ENCODE measurements around the gene SYN1.

The SYN1 gene

GRCh38 chrX:47540754-47541538 lies 78.7 kb downstream of the SYN1 start:
- in situ Hi-C loops (cut with HindIII; ENCODE audit: low sequenced_read_pairs): no loop called here

DNA sequence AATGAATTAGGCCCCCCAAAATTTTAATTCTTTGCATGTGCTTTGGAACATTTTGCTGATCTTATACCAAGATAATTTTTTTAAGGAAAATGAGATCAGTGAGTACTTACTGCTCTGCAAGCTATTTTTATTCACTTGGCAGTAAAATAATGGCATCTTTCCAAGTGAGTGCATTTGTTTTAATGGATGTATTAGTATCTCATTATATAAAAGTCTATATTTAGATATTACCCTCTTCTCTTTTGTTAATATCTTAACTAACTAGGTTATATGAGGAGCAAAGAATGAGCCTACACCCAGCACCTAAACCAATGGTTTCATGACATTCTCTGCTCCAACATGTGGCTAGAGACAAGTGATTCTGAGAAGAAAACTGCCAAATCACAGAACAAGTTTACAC lies 79.8 kb downstream of the SYN1 start:
- in situ Hi-C loops (cut with HindIII; ENCODE audit: low sequenced_read_pairs): no loop called here

DNA sequence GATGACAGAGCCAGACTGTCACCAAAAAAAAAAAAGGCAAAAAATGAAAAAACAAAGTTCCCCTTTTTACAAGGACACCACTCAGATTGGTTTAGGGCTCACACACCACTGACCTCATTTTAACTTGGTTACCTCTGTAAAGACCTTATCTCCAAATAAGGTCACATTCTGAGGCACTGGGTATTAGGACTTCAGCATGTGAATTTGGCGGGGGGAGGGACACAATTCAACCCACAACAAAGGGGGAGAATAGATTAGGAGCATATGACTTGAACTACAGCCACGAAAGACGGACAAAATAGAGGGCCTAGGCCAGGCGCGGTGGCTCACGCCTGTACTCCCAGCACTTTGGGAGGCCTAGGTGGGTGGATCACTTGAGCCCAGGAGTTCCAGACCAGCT lies 89.6 kb downstream of the SYN1 start:
- in situ Hi-C loops (cut with HindIII; ENCODE audit: low sequenced_read_pairs): no loop called here

DNA sequence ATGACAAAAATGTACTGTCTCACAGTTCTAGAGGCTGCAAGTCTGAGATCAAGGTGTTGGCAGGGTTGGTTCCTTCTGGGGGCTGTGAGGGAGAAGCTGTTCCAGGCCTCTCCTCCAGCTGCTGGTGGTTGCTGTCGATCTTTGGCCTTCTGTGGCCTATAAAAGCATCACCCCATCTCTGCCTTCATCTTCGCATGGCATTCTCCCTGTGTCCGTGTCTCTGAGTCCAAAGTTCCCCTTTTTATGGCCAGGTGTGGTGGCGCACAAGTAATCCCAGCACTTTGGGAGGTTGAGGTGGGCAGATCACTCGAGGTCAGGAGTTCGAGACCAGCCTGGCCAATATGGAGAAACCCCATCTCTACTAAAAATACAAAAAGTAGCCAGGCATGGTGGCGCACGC lies 90.1 kb downstream of the SYN1 start:
- in situ Hi-C loops (cut with HindIII; ENCODE audit: low sequenced_read_pairs): no loop called here

GRCh38 chrX:47523713-47524166 lies 95.9 kb downstream of the SYN1 start:
- in situ Hi-C loops (cut with HindIII; ENCODE audit: low sequenced_read_pairs): no loop called here

DNA sequence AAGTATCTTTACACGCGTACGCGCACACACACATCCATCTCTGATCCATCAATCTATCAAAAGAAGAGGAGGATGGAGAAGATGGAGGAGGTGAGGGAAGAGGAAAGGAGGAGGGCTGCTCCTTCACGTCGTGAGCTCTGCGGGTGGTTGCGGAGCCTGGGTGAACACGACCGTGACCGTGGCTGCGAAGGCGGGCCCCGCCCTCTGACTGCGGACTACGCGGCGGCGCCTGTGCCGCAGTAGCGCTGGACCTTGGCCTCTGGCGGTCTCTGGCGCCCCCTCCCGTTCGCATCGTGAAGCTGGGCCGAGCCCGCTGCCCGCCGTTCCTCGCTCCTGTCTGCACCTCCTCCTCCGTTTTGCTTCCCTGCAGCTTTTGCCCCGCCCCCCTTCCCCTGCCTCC lies 96.4 kb downstream of the SYN1 start:
- in situ Hi-C loops (cut with HindIII; ENCODE audit: low sequenced_read_pairs): no loop called here
